IMR-90 (cell line): ENCODE measurements around the gene ARL10. TPM values are rescaled to one million over a fixed set of nuclear protein-coding genes. Genes with fewer than 3 reads are reported as not detected.

Experiments used
- ATAC-seq: fragments of 200-7000 bp; cut with Tn5 transposase; 2 replicates; pipeline ENCODE4 v1.9.1; 2020; ENCODE audit warnings: low read depth, mild to moderate bottlenecking, moderate library complexity
- BruUV-seq: library from RNA; stranded (reverse); fragments of 400-500 nt; replicated peaks from 2 replicates; lab custom pipeline; 2021; lab: Mats Ljungman, UMichigan
- CTCF ChIA-PET: fragments of 300-600 bp; formaldehyde crosslinking; extraction: SDS; loops from one replicate; lab custom pipeline; 2021; ENCODE audit warnings: antibody characterized with exemption; lab: Yijun Ruan, JAX
- POLR2A ChIA-PET: fragments of 300-600 bp; sonication (Branson Sonifier 250); formaldehyde crosslinking; loops from one replicate; lab custom pipeline; 2022; ENCODE audit warnings: antibody characterized with exemption; ENCODE audit not compliant: unreplicated experiment; lab: Charles Lee
- DNase-seq: peaks from one replicate; pipeline ENCODE4 v3.0.0; 2013
- H2AFZ ChIP-seq: replicated peaks from 2 replicates; pipeline ENCODE3; 2013; ENCODE audit warnings: low read length, mild to moderate bottlenecking; ENCODE audit not compliant: poor library complexity
- H2AK5ac ChIP-seq: 2 replicates; pipeline ENCODE4 v1.6.1; 2013; ENCODE audit warnings: low read depth, low read length, inconsistent platforms
- H2AK9ac ChIP-seq: replicated peaks from 2 replicates; pipeline ENCODE3; 2013; ENCODE audit warnings: mild to moderate bottlenecking, low read depth, low read length, moderate library complexity; ENCODE audit not compliant: poor library complexity
- H2BK120ac ChIP-seq: 2 replicates; pipeline ENCODE4 v1.6.1; 2013; ENCODE audit warnings: low read depth, low read length, inconsistent platforms
- H2BK15ac ChIP-seq: 3 replicates; pipeline ENCODE4 v1.6.1; 2013; ENCODE audit warnings: low read depth, low read length, inconsistent platforms
- H2BK20ac ChIP-seq: 2 replicates; pipeline ENCODE4 v1.6.1; 2013; ENCODE audit warnings: low read depth, mild to moderate bottlenecking, inconsistent platforms, low read length, moderate library complexity
- H2BK5ac ChIP-seq: 2 replicates; pipeline ENCODE4 v1.6.1; 2013; ENCODE audit warnings: mild to moderate bottlenecking, low read depth, low read length, inconsistent platforms; ENCODE audit not compliant: poor library complexity, severe bottlenecking
- H3K14ac ChIP-seq: replicated peaks from 2 replicates; pipeline ENCODE4 v1.6.1; 2013; ENCODE audit warnings: low read depth, low read length, inconsistent platforms
- H3K18ac ChIP-seq: 2 replicates; pipeline ENCODE4 v1.6.1; 2013; ENCODE audit warnings: low read depth, low read length, control low read depth
- H3K23ac ChIP-seq: 2 replicates; pipeline ENCODE4 v1.6.1; 2013; ENCODE audit warnings: low read depth, low read length, inconsistent platforms
- H3K27ac ChIP-seq: 2 replicates; pipeline ENCODE4 v1.5.1; 2013; ENCODE audit warnings: mild to moderate bottlenecking, control low read depth, low read length; ENCODE audit not compliant: insufficient read depth
- H3K27me3 ChIP-seq: 2 replicates; pipeline ENCODE4 v1.6.1; 2013; ENCODE audit warnings: low read length; ENCODE audit not compliant: control insufficient read depth, insufficient read depth
- H3K36me3 ChIP-seq: 2 replicates; pipeline ENCODE4 v1.6.1; 2013; ENCODE audit warnings: low read length, mixed read lengths; ENCODE audit not compliant: control insufficient read depth, insufficient read depth
- H3K4ac ChIP-seq: 2 replicates; pipeline ENCODE4 v1.6.1; 2013; ENCODE audit warnings: low read depth, low read length, inconsistent platforms
- H3K4me1 ChIP-seq: 2 replicates; pipeline ENCODE4 v1.6.1; 2013; ENCODE audit warnings: low read length, mixed read lengths; ENCODE audit not compliant: control insufficient read depth, insufficient read depth
- H3K4me2 ChIP-seq: 2 replicates; pipeline ENCODE4 v1.6.1; 2013; ENCODE audit warnings: low read depth, mild to moderate bottlenecking, control low read depth, low read length, moderate library complexity
- H3K4me3 ChIP-seq: 2 replicates; pipeline ENCODE4 v1.5.1; 2013; ENCODE audit warnings: low read depth, mild to moderate bottlenecking, control low read depth, low read length, moderate library complexity; ENCODE audit not compliant: insufficient read depth
- H3K56ac ChIP-seq: 2 replicates; pipeline ENCODE4 v1.6.1; 2013; ENCODE audit warnings: low read length, inconsistent platforms; ENCODE audit not compliant: insufficient read depth; ENCODE audit errors: extremely low read depth
- H3K79me1 ChIP-seq, 2 experiments: 2 replicates each; pipeline ENCODE4 v1.6.1; 2013; ENCODE audit warnings: low read length in 2 of 2, inconsistent platforms in 1 of 2, low read depth in 1 of 2
- H3K9ac ChIP-seq: 2 replicates; pipeline ENCODE4 v1.6.1; 2013; ENCODE audit warnings: low read depth, low read length, control low read depth
- H3K9me1 ChIP-seq: 2 replicates; pipeline ENCODE4 v1.6.1; 2013; ENCODE audit warnings: low read length, inconsistent platforms; ENCODE audit not compliant: insufficient read depth
- H3K9me3 ChIP-seq: 2 replicates; pipeline ENCODE4 v1.6.1; 2013; ENCODE audit warnings: low read length; ENCODE audit not compliant: control insufficient read depth, insufficient read depth
- H4K20me1 ChIP-seq: 2 replicates; pipeline ENCODE4 v1.6.1; 2013; ENCODE audit warnings: low read length, inconsistent platforms; ENCODE audit not compliant: insufficient read depth
- H4K5ac ChIP-seq: 2 replicates; pipeline ENCODE4 v1.6.1; 2013; ENCODE audit warnings: mild to moderate bottlenecking, low read depth, low read length, control low read depth
- H4K8ac ChIP-seq, 2 experiments: 2 replicates each; pipeline ENCODE4 v1.6.1; 2013; ENCODE audit warnings: low read depth in 2 of 2, low read length in 2 of 2, control low read depth in 1 of 2, inconsistent platforms in 1 of 2
- H4K91ac ChIP-seq: 2 replicates; pipeline ENCODE4 v1.6.1; 2013; ENCODE audit warnings: low read depth, low read length, inconsistent platforms; ENCODE audit not compliant: insufficient read depth
- CHD1 ChIP-seq: IDR thresholded peaks from 2 replicates; pipeline ENCODE4 v1.6.1; 2012; ENCODE audit warnings: low read depth, low read length, improper control_type of control experiment
- CTCF ChIP-seq: conservative IDR thresholded peaks from 2 replicates; pipeline ENCODE4 v1.5.1; 2012; ENCODE audit warnings: mild to moderate bottlenecking, low read depth, low read length, improper control_type of control experiment
- POLR2A ChIP-seq: IDR thresholded peaks from 2 replicates; pipeline ENCODE4 v1.6.1; 2012; ENCODE audit warnings: mild to moderate bottlenecking, low read depth, low read length
- RCOR1 ChIP-seq: IDR thresholded peaks from 2 replicates; pipeline ENCODE4 v1.6.1; 2012; ENCODE audit warnings: mild to moderate bottlenecking, low read length, improper control_type of control experiment; ENCODE audit not compliant: insufficient replicate concordance
- WGBS, 2 experiments: methylation state at CpG; one replicate each; pipeline versions ENCODE4 v1.1.5 to v1.1.7; 2013; ENCODE audit warnings: missing lambda C conversion rate in 2 of 2; ENCODE audit not compliant: insufficient read length in 1 of 2; ENCODE audit errors: extremely low coverage in 2 of 2; 5-methylcytosine and 5-hydroxymethylcytosine counted together
- dilution Hi-C: fragments of 300-500 bp; cut with HindIII; formaldehyde crosslinking; loops from one replicate; pipeline ENCODE4 v1.14.3; 2018; ENCODE audit warnings: low sequenced_read_pairs; ENCODE audit not compliant: unreplicated experiment
- in situ Hi-C: fragments of 300-500 bp; cut with MboI; formaldehyde crosslinking; loops from 3 replicates; pipeline ENCODE4 v1.14.3; 2019; ENCODE audit warnings: low sequenced_read_pairs, inconsistent platforms, mixed read lengths
- intact Hi-C: fragments of 100-400 bp; cut with micrococcal nuclease; formaldehyde crosslinking; loops from 2 replicates; pipeline ENCODE4 v1.10.0; 2022
- polyA plus RNA-seq, 3 experiments: library from polyadenylated mRNA; depleted of rRNA; stranded (reverse); fragments of >200 nt; gene quantifications; 2 replicates each; pipeline ENCODE4 v1.2.3, GENCODE V29; 2012; ENCODE audit warnings: low replicate concordance in 1 of 3
- total RNA-seq: library from RNA; depleted of rRNA; stranded (reverse); fragments of >200 nt; gene quantifications from 2 replicates; pipeline ENCODE4 v1.2.3, GENCODE V29; 2012

Gene ARL10
- total and polyA plus RNA-seq, 2 of the 4 experiments (the other 2 are of a cell fraction), result 3.6 to 6.0 TPM

DNA sequence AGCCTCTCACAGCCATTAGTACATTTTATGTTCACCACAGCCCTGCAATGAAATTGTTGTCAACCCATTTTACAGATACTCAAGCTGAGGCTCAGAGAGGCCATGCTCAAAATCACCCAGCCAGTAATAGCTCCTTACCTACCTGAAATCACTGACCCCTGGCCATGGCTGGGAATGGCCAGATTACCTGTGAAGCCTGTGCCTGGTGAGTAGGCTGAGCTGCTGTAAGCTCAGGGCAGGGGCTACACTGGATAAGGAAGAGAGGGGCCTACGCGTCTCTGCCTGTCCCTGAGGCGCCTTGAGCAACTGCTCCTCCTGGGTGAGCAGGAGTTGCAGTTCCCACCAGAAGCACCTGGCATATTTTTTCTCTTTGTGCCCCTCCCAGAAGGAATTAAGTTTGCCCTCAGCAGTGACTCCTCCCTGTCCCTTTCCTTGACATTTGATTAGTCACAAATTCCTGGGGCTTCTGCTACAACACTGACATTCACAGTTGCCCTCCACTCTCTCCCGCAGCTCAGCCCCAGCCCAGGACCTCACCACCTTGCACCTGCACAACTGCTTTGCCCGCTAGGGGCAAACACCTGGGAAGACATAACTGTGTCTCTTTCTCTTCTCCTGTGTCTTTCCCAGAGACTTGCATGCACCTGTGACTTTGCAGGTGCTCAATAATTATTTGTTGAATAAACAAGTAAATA lies 45.3 kb downstream of the ARL10 start:
- Histone ChIP-seq H3K4me2 (no peak overlapping the region), H3K23ac (no peak overlapping the region), H4K8ac (no peak overlapping the region), H3K9me1 (peaks cover 16% of the 10 kb centered on the region), H2BK5ac (no peak overlapping the region), H3K4me1 (peaks cover 6% of the 10 kb centered on the region), H2BK120ac (no peak overlapping the region), H3K79me1 (peaks cover 27 to 54% of the 10 kb centered on the region in 2 experiments), H2AK9ac (no peak overlapping the region), H4K5ac (no peak overlapping the region), H3K9me3 (no peaks in the 10 kb centered on the region), H3K56ac (no peak overlapping the region), H3K36me3 (peaks cover 25% of the 10 kb centered on the region), H4K20me1 (peaks cover 45% of the 10 kb centered on the region), H2AFZ (peak overlapping the region; percentile 52), H3K18ac (no peak overlapping the region), H2BK15ac (no peak overlapping the region), H3K27ac (no peak overlapping the region), H3K27me3 (no peaks in the 10 kb centered on the region), H3K14ac (peak overlapping the region; percentile 36; the same call in 1 of the 2 replicates), H3K9ac (no peak overlapping the region), H3K4ac (no peak overlapping the region), H2AK5ac (no peak overlapping the region), H4K91ac (no peak overlapping the region), H3K4me3 (no peak overlapping the region), H2BK20ac (no peak overlapping the region)
- DNase-seq (no peak), ATAC-seq (no peak)
- TF ChIP-seq CHD1 (no peak), CTCF (no peak), RCOR1 (no peak), POLR2A (no peak)
- ChIA-PET POLR2A (no interaction called here), CTCF (no interaction called here)
- in situ Hi-C loops (no loop called here), dilution Hi-C loops (no loop called here), intact Hi-C loops (loop anchor here (10.0 kb wide), 1 partner anchor 234 kb away; the partner anchor contains the start of gene TSPAN17)
- no TSS peak for BruUV-seq
- 100% methylated on average over 3 of the region's 5 CpGs; no CpG with 5 or more reads in 1 of the 2 experiments for WGBS, 2 experiments
